Measurements from ENCODE around the gene CPEB1.
"Not testable (repeated sequence)": the region's sequence is repeated elsewhere in the genome, so short reads cannot be mapped to it uniquely, and the experiment has no call there.

CPEB1 gene

DNA sequence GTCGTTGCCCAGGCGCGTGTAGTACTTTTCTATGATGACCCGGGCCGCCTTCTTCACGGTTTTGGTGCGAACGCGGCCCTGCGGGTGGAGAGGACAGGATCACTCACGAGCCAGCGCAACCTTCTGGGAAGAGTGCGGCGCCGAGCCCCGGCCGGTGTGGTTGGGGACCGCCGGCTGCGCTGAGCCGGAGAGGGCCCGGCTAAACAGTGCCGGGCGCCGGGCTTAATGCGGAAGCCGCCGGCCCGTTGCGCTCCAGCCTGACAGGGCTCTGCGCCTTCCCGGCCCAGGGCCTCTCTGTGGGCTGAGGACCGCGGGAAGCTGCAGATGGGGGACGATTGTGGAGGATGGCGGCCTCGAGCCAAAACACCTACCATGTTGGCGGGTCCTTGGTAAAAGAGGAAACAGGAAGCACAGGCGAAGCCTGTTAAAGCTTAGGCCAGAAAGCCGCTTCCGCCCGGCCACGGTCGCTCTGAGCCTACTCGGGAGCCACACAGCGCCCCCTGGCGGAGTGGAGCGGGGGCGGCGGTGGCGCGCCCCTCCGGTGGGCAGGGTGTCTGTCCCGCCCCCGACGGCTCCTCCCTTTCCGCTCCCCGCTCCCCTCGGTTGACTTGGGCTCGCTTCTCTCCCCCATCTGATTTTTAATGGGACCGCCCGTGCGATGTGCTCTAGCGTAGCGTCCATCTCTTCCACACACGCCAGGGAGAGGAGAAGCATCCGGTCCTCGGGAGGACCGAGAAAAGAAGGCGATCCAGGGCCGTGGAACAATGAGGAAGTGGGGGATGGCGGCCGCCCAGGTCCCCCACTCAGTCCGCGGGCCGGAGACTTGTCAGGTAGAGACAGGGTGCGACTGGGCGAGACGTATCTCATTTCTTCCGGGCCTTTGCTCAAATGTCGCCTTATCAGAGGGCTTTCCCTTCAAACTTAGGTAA is 106.8 kb downstream of the CPEB1 start, which contains the start of gene RPS17:
Gene RPS17 (minus strand): TSS at position 403 of the 929 bp plus-strand sequence. CDS start 29 bp downstream, at position 374.
- DNase-seq = peak; percentile 98

DNA sequence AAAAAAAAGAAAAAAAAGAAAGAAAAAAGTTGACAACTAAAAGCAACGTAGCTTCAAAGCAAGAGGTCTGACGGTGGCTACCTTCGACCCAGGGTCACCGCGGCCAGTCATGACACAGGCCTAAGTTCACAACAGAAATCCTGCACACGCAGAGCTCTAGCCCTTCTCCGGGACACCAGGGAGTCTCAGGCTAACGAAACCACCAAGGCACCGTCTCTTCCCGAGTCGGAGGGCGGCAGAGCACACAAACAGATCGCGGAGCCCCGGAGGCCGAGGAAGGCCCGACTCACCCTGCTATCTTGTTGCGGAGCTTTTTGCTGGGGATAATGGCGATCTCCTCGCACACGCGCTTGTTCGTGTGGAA is 107.5 kb downstream of the CPEB1 start:
- no peak for DNase-seq

DNA sequence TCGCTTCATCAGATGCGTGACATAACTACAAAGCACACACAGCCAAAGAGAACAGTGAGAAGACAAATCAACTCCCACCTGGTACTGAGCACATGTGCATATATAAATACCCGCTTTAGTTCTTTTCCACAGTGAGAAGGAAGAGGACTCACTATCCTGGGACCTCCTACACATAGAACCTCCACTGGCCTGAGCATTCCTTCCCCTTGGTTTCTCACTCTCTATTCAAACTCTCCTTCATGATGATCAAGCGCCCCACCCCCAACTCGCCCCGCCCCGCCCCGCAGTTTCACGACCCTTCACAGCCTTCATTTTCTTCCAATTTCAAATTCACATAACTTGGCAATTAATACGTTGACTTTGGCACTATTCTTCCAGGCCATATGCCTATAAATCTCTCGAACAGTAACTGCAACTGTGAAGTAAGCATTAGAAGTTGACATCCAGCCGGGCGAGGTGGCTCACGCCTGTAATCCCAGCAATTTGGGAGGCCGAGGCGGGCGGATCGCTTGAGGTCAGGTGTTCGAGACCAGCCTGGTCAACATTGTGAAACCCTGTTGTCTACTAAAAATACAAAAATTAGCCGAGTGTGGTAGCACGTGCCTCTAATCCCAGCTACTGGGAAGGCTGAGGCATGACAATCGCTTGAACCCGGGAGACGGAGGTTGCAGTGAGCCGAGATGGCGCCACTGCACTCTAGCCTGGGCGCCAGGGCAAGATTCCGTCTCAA is 108.0 kb downstream of the CPEB1 start:
- DNase-seq = peak; percentile 37

DNA sequence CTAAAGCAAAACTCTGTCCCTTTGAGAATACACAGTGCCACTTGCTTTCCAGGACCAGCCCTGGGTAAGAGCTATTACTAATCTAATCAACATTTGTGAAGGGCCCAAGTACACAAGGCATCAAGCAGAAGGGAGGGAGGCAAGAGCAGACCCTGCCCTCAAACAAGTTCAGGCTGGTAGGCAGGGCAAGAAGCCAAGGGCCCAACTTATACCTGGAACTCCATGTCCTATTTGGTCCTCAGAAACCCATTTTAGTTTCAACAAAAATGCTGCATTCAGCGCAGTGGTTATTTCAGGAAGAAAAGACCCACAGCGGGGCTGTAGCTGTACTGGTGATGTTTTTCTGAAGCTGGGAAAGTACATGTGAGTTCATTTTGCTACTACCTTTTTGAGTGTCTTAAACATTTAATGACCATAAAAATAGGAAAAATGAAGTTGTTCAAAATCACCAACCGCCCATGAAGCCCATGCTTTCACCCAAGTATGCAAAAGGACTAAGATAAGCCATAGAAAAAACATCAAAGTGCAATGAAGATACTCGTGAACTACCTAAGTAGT is 109.7 kb downstream of the CPEB1 start:
- no peak for DNase-seq

DNA sequence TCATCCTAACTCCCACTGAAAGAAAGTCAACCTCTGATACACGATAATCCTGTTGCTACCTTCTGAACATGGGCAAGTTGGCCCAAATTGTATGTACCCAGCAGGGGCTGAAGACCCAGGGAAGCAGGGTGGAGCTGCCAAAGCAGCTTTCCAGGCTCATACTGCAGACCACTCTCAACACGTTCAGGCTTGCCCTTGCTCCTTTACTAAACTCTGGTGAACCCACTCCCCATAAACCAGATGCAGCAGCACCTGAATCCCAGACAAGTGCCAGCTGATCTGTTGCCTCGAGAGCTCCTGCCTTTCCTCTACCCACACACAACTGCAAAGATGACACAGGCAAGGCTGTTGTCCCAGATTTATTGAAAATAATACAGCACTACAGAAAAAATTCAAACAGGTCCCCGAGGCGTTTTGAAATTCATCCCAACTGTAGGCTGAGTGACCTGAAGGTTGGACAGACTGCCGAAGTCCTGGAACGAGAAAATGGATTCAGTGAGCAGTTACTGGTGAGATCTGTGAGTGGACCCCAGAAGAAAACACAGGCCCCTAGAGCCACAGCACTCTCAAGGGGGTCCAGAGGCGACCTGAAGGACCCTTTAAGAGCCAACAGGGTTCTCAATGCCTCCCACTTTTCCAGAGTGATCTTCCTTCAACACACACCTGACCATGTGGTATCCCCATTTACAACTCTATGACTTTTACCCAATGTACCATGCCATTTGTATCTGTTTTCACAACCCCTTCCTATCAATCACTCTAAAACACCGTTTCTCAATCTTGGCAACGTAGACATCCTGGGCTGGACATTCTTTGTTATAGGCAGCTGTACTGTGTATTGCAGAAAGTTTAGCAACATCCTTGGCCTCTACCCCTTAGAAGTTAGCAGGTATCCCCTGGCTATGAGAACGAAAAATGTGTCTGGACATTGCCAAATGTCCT is 110.5 kb downstream of the CPEB1 start:
- no peak for DNase-seq

DNA sequence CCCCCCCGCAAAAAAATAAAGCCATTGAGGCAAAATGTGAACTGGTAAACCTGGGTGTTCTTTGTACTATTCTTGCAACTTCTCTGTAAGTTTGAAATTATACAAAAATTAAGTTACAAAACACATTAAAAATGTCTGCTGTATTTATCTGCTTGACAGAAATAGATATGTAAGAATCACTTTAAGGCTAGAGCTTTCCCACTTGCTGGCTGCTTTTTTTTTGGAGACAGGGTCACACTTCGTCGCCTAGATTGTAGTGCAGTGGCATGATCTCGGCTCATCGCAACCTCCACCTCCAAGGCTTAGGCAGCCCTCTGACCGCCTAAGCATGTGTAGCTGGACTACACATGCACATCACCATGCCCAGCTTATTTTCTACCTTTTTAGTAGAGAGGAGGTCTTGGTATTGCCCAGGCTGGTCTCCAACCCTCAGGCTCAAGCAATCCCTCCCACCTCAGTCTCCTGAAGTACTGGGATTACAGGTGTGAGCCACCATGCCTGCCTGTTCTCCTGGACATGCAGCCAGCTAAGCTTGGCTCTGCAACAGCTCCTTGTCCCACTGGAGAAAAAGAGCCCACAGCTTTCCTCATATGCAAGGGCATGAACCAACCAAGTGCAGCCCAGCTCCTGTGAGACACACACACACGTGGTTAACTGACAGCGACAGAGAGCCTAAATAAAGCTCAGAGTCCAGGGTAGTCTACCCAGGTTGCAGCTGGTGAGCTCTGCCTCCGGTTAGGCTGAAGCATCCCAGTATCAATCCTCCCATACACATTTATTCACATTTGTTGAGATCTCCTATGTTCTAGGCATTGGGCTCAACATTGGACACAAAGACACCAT is 111.4 kb downstream of the CPEB1 start:
- DNase-seq = no peak

DNA sequence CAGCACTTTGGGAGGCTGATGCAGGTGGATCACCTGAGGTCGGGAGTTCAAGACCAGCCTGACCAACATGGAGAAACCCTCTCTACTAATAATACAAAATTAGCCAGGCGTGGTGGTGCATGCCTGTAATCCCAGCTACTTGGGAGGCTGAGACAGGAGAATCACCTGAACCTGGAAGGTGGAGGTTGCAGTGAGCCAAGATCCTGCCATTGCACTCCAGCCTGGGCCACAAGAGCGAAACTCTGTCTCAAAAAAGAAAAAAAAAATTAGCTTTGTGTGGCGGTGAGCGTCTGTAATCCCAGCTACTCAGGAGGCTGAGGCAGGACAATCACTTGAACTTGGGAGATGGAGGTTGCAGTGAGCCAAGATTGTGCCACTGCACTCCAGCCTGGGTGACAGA is 112.0 kb downstream of the CPEB1 start:
- DNase-seq = not testable (repeated sequence)

DNA sequence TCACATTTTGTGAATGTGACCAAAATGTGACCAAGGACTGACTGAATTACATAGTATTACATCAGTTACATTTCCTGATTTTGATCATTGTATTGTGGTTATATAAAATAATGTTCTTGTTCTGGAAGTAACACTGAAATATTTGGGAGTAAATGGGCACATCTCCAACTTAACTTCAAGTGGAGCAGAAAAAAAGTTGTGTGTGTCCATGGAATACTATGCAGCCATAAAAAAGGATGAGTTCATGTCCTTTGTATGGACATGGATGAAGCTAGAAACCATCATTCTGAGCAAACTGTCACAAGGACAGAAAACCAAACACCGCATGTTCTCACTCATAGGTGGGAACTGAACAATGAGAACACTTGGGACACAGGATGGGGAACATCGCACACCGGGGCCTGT is 112.7 kb downstream of the CPEB1 start:
- DNase-seq = not testable (repeated sequence)

DNA sequence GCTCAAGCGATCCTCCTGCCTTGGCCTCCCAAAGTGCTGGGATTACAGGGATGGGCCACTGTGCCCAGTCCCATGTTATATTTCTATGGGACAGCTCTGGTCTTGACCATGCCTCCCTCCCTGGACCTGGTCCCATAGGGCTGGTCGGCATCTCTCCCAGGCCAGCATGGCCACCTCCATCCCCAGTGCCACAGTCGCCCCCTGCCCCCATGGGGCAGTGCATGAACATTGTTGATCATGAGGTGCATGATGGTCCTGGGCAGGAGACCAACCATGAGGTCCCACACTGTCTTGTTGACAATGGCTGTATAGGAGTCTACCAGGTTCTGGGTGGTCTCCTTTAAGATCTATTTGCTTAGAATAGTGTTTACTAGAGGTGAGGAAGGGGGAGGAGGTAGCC is 113.4 kb downstream of the CPEB1 start:
- DNase-seq = no peak

DNA sequence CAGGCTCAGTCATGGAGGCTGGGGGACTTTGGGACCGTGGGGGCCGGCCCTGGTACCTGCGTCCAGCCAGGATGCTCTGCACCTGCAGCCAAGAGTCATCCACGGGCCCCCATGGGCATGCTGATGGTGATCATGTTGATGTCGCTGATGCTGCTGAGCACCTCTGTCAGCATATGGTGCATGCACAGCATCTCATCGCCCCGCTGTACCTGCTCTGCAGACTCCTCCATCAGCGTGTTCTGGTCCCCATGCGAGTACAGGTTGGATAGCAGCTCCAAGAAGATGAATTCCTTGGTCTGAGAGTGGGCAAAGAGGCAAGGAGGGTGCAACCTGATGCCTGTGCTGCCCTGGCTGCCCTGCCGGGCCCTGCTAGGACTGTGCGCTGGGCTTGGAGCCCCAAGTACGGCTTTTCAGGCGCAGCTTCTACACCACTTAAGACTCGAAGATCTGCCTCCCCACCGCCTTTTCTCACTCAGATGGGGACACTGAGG is 114.1 kb downstream of the CPEB1 start:
- DNase-seq = no peak

DNA sequence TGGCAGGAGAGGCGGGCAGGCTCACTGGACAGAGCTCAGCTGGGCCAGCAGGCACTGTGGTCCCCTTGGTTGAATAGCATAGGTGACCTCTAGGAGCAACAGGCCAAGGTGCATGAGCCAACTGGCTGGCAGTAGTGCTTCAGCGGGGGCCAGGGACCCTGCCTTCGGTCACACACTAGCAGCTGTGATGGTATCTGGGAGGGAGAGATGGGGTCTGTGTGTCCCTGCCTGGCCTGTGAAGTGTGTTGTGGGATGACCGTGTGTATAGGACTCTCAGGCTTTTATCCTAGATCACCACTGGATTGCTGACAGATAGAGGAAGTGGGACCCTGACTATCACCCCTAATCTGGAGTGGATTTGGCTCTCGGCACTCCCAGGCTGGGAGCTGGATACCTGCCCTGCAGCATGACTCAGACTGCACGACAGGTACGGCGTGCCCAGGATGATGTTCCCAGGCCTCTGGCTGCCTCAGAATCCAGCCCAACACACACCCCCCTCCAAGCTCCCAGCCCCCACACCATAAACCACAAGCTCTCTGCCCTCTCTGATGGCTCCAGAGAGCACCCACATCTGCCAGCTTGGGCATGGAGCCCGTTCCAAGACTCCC is 114.7 kb downstream of the CPEB1 start:
- DNase-seq = no peak

DNA sequence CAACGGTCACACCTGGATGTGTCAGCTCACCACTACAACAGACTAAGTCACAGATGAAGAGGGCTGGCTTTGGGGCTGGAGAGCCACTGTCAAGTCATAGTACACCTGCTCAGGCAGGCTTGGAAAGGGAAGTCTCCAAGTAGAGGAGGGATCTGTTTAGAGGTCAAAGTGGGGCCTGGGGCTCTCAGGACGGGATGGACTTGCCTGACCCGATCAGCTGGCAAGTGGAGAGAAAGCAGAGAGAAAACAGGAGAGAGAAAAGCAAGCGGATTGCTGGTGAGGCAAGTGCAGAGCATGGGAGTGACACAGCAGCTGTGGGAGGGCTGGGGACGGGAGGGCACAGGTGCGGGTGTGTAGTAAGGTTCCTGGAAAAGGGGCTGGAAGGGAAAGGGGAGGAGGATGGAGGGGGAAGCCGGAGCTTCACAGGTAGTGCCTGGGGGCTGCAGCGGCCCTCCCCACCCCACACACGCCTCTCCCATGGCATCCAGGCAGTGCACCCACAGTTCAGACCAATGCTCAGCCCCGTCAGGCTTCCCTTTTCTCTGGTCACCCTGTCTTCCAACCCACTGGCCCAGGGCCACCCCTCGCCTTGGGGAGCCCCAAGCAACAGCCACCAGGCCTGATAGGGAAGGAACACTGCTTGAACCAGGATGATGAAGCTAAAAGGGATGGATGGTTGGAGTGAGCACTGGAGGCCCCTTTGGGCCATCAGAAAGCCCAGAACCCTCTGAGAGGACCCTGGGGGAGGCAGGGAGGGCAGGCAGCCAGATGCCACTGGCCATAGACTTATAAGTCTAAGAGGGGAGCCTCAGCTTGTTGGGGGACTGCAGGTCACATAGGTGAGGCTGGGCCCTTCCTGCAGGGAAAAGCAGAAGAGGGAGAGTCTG is 115.4 kb downstream of the CPEB1 start:
- no peak for DNase-seq

DNA sequence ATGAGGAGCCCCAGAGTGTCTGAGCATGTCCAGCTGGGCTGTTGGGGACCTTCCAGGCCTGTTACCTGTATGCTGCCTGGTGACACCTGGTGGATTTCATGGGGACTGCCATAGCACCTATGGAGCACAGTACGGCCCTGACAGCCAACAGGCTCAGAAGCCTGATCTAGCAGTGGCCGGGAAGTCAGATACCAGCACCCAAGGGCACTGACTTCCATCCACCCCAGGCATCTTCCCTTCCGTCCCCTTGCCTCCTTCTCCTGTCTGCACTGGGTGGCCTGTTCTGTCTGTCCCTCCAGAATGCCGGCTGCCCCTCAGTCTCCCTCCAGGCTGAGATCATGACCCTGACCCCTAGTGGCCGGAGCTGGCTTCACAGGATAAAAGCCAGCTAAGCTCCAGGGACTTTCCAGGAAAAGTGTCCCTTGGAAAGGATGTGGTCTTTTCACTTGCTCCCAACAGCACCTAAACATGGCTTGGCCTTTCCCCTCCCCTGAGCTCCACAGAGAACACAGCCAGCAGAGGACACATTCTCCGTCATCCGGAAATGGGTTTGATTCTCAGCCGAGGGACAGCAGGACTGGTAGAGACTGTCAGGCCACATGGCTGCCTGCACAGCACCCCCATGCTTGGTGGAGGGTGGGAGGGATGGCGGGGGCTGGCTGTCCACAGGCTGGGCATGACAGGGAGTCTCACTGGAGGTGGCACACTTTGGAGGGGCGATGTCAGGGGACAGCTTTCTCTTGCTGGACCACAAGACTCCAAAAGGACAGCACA is 116.4 kb downstream of the CPEB1 start:
- DNase-seq = peak; percentile 74

DNA sequence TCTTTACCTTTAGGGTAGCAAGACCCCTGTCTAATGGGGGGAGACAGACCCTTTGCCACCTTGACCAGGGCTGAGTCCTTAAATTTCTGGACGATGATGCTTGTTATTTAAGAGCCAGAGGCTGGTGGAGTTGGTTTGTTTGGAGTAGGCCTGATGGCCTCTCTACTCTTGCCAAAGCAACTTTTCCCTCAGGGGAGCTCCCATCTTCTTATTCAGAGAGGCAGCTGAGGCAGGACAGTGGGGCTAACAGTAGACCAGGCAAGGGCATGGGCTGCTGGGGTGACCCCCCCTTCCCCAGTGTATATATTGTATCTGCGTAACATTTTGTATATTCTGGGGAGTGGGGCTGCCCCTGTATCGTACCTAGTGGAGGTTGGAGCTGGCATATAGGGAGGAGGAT is 117.2 kb downstream of the CPEB1 start:
- no peak for DNase-seq

DNA sequence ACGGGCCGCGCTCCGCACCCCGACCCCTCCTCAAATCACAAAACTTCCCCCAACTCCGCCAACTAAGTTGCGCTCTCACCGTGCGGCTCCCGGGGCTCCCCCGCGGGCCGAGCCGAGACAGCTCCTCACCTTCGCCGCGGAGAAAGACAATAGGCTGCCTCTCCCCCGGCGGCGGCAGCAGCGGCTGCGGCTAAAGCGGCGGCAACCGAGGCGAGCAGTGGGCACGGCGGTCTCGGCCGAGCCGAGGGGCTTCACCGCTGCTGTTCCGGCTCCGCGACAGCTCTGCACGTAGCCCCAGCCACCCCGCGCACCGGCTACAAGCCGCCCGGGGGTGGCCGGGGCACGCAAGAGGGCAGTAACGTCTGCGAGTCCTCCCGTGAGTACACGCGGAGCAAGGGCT is 133.6 kb downstream of the CPEB1 start:
- DNase-seq = not testable (repeated sequence)

DNA sequence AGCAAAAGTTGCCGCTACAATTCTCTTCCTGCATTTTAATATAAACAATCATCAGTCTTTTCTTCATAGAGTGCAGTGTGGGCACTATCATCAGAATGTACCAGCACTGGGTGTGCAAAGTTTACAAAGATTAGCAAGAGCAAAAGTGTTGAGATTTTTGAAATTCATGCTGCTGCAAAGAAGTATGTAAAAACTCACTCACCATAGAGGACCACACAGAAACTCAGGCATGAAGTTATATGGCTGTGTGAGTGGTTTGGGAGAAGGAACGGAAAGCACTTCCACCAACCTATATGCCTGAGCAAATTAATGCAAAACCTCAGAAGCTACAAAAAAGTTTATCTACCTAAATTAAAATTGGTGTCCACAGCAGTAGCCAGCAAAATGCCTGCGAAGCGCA is 139.5 kb downstream of the CPEB1 start:
- DNase-seq = not testable (repeated sequence)

DNA sequence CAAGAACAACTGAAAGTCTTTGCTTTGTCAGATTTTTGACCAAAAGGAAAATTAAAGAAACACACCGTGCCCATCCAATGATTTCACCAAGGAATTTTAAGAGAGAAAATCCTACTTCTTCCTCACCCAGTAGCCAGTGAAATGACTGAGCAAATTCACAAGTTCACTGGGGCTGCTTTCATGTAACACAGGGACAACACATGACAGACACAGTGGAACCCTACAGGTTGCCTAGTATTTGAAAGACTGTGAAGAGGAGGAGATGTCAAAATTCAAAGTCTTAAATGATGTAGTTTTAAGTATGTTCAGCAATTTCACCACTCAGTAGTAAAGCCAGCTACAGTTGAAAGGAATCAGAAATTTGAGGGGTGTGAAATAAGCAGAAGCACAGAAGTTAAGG is 140.1 kb downstream of the CPEB1 start:
- DNase-seq = not testable (repeated sequence)

DNA sequence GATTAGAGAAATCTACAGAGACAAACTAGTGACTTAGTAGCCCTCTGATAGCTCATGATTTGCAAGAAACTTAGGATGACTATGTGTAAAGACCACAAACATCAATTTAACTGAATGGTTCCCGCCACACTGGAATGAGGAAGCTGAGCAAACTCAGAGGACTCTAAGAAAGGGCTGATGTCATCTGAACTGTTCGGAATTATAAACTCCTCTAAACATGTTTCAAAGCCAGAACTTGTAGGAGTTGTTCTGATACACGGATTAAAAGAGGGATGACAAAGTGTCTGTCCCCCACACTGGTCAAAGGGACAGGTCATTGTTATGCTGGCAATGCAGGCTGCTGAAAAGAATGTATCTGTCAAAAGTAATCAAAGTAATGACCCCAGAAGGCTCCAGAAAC is 141.3 kb downstream of the CPEB1 start:
- DNase-seq = not testable (repeated sequence)

DNA sequence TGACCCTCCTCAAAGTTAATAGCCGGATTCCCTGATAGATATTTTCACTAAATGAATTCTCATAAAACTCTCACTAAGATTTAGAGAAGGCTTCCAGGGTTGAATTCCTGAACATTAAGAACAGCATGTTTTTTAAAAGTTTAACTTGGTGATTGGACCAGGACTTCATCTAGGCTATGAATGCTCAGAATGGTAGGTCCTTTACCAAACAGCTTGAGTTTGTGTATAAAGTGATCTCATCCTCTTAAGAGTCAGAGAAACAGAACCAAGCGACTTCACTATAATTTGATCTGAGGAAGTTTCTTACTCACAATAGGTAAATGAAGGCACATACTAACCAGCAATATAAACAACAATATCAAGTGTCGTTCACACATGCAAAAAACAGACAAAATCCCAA is 143.1 kb downstream of the CPEB1 start:
- DNase-seq = not testable (repeated sequence)

All from activated naive CD4-positive, alpha-beta T cell treated with Interleukin-2 at 50 U/mL for 16 hours (primary cell).